ENCODE measurements around the gene TUBA4A.
A peak's percentile ranks its signal among the peaks of the same experiment; 100 is the strongest.

GRCh38 chr2:219277703-219278654 lies 24.3 kb upstream of the TUBA4A start:
- TF ChIP-seq CTCF (IDR thresholded peaks at IDR 0.05) = peak; percentile 90 to 99 (median 96)
- peak in 2 of 4 donors; percentile 7 to 21 for TF ChIP-seq POLR2AphosphoS5 (IDR thresholded peaks at IDR 0.05)
- TF ChIP-seq POLR2A (IDR thresholded peaks at IDR 0.05) = no peak
- TF ChIP-seq EP300 (IDR thresholded peaks at IDR 0.05) = no peak
